ENCODE measurements around the gene C6orf141.

The C6orf141 gene

GRCh38 chr6:49540614-49541013, 9.9 kb upstream of the C6orf141 start:
- DNase-seq = no peak

- DNase-seq = peak; percentile 95
Measured at GRCh38 chr6:49541210-49541724, 9.2 kb upstream of the C6orf141 start.

GRCh38 chr6:49541936-49542335, 8.5 kb upstream of the C6orf141 start:
- peak; percentile 31 for DNase-seq

GRCh38 chr6:49543087-49543858, 7.2 kb upstream of the C6orf141 start:
- no peak for DNase-seq

DNA sequence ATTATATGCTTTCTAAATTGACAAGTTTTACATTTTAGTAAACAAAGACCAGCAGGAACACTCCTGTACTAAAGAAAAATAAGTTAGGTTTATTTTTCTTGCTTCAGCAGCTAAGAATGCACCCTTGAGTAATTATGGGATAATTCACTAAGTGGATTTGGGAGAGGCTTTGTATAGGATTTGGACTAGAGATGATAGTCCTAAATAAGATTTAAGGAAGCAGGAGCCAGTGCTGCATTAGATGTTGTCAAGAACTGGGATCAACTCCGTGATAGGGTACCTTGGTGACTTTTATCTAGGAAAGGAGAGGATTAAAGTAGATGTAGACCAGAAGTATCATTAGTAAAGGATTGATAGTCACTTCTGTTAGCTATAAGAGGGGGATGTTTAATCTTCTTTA, 4.1 kb upstream of the C6orf141 start:
- no peak for DNase-seq

- DNase-seq = no peak
Measured at GRCh38 chr6:49548613-49549304, 1.7 kb upstream of the C6orf141 start.

GRCh38 chr6:49549691-49550491, 577 bp upstream of the C6orf141 start:
- DNase-seq = no peak

- DNase-seq = peak; percentile 36
Measured at GRCh38 chr6:49551078-49551865, 804 bp downstream of the C6orf141 start.

- DNase-seq = no peak
Measured at GRCh38 chr6:49551866-49552129, 1.3 kb downstream of the C6orf141 start.

DNA sequence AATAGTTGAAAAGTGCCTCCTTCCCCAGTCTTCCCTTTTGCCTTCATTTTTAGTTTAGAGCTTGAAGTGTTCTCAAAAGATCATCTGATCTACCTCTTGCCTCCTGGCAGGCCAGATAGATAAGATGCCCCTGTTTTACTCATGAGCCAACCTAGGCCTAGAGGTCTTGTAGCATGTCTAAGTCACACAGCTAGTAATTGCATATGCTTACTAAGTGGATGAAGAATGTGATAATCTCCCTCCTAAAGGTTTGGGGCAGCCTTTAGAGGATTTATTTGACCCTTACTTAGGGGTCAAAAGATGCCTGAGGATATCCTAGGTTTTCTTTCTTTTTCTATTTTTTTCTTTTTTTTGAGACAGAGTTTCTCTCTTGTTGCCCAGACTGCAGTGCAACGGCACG, 2.1 kb downstream of the C6orf141 start:
- DNase-seq = peak; percentile 49

GRCh38 chr6:49553384-49553783, 2.9 kb downstream of the C6orf141 start:
- peak; percentile 90 for DNase-seq

DNA sequence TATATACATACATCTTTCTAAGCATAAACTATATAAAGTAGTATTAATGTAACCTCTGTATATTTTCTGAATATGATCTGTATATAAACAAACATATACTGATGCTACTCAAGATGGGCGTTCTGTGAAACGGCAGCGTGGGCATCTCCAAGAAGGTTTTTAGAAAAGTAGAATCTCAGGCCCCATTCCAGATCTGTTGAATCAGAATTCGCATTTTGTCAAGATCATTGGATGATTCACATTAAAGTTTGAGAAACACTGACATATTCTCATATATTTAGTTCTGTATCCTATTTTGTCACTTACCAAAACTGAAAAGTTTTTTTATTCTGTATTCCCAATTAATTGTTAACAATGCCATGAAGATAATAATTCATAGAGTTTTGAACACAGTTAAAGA, 5.5 kb downstream of the C6orf141 start:
- DNase-seq = no peak

DNA sequence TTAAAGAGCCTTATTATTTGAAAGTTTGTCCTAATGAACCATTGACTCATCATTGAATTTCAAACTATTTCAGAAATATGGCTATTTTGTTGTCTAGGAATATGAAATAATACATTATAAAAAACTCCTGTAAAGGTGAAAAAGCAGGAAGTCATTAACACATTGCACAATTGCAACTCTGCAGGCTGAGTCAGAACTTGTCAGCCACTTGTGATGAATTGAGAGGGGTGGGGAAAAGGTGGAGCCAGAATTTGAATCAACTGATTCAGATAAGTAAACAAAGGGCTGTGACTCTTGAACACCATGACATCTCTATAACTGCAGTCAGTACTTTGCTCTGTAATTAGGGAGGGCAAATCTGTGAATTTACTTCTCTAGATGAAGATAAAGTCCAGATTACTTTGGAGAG, 6.0 kb downstream of the C6orf141 start:
- DNase-seq = peak; percentile 90

DNA sequence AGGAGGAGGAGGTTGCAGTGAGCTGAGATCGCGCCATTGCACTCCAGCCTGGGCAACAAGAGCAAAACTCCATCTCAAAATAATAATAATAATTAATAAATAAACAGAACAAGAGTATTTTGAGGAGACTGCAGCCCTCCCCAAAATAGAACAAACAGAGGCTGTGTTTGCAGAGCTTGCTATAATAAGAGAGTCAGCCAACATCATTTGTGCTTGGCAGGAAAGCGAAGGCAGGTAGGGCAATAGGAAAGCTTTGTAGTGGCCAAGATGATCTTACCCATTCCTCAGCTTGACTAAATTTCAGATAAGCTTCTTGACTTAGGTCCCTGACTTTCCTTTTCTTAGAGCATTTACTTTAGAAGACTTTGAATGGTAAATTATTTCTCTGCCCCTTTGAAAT, 6.7 kb downstream of the C6orf141 start:
- no peak for DNase-seq

DNA sequence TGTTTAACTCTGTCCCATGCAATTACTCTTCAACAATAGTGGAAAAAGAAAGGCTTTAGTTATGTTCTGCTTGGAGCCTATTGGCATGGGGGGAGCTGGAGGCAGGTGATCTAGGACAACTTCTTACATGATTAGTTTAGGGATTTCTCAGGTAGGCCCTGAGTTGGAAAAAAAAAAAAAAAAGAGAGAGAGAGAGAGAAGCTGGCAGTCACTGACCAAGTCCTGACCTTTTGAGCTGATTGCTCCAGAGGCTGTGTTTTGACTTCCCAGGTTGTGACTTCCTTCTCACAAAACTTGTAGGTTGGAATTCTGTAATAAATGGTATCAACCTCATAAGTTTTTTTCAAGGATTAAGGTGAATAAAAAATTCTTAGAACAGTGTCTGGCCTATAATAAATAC, 7.8 kb downstream of the C6orf141 start:
- no peak for DNase-seq

DNA sequence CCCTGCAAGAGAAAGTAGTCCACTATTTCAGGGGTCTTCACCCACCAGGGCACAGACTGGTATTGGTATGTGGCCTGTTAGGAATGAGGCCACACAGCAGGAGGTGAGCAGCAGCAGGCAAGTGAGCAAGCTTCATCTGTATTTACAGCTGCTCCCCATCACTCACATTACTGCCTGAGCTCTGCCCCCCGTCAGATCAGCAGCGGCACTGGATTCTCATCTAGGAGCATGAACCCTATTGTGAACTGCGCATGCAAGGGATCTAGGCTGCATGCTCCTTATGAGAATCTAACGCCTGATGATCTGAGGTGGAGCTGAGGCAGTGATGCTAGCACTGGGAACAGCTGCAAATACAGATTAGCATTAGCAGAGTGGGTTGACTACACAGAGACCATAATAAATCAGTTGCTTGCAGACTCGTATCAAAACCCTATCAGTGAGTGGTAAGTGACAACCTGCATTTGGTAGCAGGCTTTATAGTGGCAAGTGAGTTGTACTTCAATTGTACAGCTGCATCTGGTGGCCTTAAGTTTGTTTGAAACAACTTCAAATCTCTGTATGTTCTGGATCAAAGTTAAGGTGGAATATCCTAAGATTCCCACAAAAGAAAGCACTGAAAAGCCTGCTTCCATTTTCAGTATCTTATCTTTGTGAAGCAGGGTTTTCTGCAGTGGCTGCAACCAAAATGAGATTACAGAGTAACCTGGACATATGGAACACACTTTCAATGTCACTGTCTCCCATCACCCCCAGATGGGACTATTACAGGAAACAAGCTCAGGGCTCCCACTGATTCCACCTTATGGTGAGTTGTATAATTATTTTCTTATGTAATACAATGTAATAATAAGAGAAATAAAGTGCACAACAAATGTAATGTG, 12.8 kb downstream of the C6orf141 start:
- DNase-seq = no peak

DNA sequence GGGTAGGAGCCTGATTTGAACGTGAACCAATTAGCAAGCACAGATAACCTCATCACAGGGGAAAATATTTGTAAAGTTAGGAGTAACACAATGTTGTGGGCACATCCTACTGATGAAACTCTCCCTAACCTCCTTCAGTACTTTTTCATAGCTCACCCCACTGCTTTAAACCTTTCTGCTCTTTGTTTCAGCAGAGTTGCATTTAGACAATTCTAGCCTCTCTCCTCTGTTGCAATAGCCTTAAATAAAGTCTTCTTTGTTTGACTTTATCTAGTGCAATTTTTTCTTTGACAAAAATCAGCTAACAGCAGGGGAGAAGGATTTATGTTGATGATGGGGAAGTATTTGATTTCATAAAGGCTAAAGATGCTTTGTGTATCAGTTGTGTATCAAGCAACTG, 14.1 kb downstream of the C6orf141 start:
- no peak for DNase-seq

- DNase-seq = no peak
Measured at GRCh38 chr6:49565261-49565660, 14.8 kb downstream of the C6orf141 start.

DNA sequence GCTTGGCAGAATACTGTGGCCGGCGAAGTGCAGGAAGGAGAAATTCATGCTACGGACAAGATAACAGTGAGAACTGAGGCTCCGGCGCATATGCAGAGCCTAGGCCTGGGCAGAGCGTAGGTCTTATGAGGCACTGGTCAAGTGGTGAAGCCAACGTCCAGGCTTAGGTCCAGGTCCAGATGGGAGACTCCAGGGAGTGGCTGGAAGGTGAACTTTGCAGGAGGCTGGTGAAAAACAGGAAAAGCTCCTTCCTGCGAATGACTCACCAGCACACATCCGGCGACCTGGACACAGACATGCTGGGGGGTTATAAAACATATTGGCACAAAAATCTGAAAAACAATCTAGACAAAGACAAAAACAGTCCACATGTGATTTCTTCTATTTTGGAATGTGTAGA, 15.4 kb downstream of the C6orf141 start:
- peak; percentile 21 for DNase-seq

DNA sequence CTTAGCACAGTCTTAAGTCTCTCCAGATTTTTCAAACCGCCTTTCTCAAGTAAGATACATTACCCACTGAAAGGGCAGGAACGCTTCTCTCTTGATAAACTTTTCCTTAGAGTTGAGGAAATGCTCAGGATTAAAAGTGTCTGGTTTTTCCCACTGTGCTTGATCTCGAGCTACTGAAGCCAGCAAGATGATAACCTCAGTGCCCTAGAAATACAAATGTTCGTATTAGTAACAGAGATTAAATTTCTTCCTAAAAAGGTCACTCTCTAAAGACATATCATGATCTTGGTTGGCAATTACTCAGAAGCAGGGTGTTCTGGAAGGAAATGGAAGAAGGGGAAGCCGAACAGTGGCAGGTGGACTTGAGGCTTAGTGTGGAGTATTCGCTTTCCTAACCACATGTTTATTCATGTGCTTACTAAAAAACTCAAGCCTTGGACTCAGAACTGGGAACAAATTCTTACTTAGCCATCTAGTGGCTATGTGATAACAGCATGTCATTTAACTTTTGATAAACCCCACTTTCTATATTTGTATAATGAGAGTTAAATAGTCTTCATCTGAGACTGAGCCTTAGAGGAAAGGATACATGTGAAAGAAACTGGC, 20.1 kb downstream of the C6orf141 start:
- peak; percentile 67 for DNase-seq

GRCh38 chr6:49576618-49577017, 26.1 kb downstream of the C6orf141 start:
- DNase-seq = no peak

Data from HCEC 1CT (cell line).